Measurements from ENCODE around the gene OSBPL7. TPM values are rescaled to one million over a fixed set of nuclear protein-coding genes. Genes with fewer than 3 reads are reported as not detected.

Gene OSBPL7
- total RNA-seq, 1 donor from 2014 or later: 17.4 TPM

DNA sequence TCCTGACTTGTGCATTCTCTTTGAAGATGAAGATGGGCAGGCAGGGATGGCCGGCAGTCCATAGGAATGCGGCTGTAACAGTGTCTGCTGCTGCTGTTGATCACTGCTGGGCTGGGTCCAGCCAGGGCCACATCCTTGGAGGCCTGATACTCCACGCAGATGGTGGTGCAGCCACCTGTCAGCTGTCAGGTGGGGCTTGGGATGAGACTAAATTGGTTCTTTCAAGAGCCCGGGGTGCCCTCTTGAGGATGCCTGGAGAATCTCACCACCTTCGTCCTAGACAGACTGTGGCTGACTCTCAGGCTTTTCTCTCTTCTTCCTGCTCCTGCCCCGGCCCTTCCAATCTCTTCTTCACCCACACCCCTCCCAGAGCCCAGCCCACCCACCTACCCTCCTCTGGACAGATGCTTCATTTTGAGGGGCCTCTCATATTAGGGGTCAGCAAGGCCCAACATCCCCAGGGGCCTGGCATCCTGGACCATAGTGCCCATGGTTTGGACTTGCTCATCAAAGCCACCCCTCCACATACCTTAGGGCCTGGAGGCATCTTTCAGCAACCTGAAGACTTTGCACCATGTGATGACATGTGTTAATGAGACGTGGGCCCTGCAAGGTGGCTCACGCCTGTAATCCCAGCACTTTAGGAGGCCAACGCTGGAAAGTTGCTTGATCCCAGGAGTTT lies 19.1 kb downstream of the OSBPL7 start:
- TF ChIP-seq, protein P1, sequence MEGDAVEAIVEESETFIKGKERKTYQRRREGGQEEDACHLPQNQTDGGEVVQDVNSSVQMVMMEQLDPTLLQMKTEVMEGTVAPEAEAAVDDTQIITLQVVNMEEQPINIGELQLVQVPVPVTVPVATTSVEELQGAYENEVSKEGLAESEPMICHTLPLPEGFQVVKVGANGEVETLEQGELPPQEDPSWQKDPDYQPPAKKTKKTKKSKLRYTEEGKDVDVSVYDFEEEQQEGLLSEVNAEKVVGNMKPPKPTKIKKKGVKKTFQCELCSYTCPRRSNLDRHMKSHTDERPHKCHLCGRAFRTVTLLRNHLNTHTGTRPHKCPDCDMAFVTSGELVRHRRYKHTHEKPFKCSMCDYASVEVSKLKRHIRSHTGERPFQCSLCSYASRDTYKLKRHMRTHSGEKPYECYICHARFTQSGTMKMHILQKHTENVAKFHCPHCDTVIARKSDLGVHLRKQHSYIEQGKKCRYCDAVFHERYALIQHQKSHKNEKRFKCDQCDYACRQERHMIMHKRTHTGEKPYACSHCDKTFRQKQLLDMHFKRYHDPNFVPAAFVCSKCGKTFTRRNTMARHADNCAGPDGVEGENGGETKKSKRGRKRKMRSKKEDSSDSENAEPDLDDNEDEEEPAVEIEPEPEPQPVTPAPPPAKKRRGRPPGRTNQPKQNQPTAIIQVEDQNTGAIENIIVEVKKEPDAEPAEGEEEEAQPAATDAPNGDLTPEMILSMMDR (IDR thresholded peaks at IDR 0.05): peak; percentile 82
- peaks cover 21% of the 10 kb centered on the region for H3K27me3 Mint-ChIP-seq (ENCODE audit: low read depth)
- no peaks in the 10 kb centered on the region for H3K4me1 Mint-ChIP-seq (ENCODE audit: low read depth)
- H3K36me3 Mint-ChIP-seq (ENCODE audit: low read depth): peaks cover 11% of the 10 kb centered on the region
- no peak overlapping the region for H3K4me3 Mint-ChIP-seq (ENCODE audit: unreplicated experiment)
- H3K27ac Mint-ChIP-seq (ENCODE audit: unreplicated experiment): no peak overlapping the region
- H3K9me3 Mint-ChIP-seq (ENCODE audit: low read depth): no peaks in the 10 kb centered on the region
- peak; percentile 63 for DNase-seq (ENCODE audit: low spot score)

DNA sequence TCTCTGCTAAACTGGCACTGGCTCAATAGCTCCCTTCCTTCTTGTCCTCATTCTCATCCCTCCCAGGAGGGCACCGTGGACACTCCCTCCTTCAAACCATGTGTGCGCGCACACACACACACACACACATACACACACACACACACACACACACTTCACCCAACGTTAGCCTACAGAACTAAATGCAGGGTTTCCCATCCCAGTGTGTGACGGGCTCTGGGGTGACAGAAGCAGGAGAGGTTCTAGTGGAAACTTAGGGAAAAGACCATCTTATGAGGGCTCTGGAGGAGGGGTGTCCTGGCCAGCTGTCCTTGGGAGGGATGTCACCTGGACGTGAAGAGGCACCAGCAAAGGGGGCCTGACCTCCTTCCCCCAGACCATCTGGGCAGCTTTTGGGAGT lies 19.7 kb downstream of the OSBPL7 start:
- H3K36me3 Mint-ChIP-seq (ENCODE audit: low read depth): peaks cover 5% of the 10 kb centered on the region
- no peak overlapping the region for H3K27ac Mint-ChIP-seq (ENCODE audit: unreplicated experiment)
- peaks cover 22% of the 10 kb centered on the region for H3K27me3 Mint-ChIP-seq (ENCODE audit: low read depth)
- TF ChIP-seq, protein P1 (IDR thresholded peaks at IDR 0.05): no peak
- no peaks in the 10 kb centered on the region for H3K4me1 Mint-ChIP-seq (ENCODE audit: low read depth)
- no peak overlapping the region for H3K4me3 Mint-ChIP-seq (ENCODE audit: unreplicated experiment)
- DNase-seq (ENCODE audit: low spot score): no peak
- no peaks in the 10 kb centered on the region for H3K9me3 Mint-ChIP-seq (ENCODE audit: low read depth)

DNA sequence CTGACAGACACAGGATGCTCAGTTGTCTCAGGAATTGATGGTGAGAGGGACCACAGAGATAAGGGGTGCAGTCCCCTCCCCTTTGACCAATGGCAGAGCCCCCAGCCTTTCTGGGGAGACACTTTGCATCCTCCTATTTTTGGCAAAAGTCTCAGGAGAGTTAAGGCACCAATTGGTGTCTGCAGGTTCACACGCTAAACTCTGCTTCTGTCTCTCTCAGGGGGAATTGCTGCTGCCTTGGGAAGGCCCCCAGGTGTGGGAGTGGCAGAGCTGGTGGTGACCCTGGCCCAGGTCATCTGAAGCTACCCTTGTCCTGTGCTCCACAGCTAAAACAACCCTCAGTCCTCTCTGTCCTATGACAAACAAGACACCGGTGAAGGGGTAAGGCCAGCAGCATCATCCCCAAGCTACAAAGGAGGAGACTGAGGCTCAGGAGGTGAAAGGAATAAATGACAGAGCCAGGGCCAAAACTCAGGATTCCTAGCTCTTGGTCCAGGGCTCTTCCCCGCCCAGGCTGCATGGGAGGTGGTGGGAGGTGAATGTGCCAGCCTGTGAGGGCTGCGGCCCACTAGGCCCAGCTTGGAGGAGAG lies 20.3 kb downstream of the OSBPL7 start:
- Mint-ChIP-seq H3K36me3 (ENCODE audit: low read depth) (peaks cover 5% of the 10 kb centered on the region), H3K27me3 (ENCODE audit: low read depth) (peaks cover 26% of the 10 kb centered on the region), H3K4me3 (ENCODE audit: unreplicated experiment) (no peak overlapping the region), H3K9me3 (ENCODE audit: low read depth) (no peaks in the 10 kb centered on the region), H3K4me1 (ENCODE audit: low read depth) (no peaks in the 10 kb centered on the region), H3K27ac (ENCODE audit: unreplicated experiment) (no peak overlapping the region)
- TF ChIP-seq, protein P1 (IDR thresholded peaks at IDR 0.05): no peak
- DNase-seq (ENCODE audit: low spot score): peak; percentile 47

DNA sequence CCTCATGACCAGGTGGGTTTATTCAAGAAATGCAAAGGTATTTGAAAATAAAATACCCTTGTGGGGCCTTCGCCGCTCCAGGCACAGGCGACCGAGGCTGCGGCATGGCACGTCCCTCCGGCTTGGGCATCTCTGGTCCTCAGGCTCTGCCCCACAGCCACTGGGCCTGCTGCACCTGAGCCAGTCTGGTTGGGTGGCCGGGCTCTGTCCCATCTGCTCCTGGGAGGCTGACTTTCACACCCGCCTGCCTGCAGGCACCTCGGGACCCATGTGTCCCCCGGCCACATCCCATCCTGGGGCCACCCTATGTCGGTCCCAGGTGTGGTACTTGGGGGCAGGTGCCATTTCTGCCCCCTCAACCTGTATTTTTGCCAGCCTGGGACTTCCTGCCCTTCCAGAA lies 20.9 kb downstream of the OSBPL7 start:
- Mint-ChIP-seq H3K9me3 (ENCODE audit: low read depth) (no peaks in the 10 kb centered on the region), H3K4me3 (ENCODE audit: unreplicated experiment) (no peak overlapping the region), H3K27me3 (ENCODE audit: low read depth) (peaks cover 26% of the 10 kb centered on the region), H3K4me1 (ENCODE audit: low read depth) (no peaks in the 10 kb centered on the region), H3K36me3 (ENCODE audit: low read depth) (peaks cover 2% of the 10 kb centered on the region), H3K27ac (ENCODE audit: unreplicated experiment) (no peak overlapping the region)
- peak; percentile 43 for DNase-seq (ENCODE audit: low spot score)
- TF ChIP-seq, protein P1 (IDR thresholded peaks at IDR 0.05): no peak

DNA sequence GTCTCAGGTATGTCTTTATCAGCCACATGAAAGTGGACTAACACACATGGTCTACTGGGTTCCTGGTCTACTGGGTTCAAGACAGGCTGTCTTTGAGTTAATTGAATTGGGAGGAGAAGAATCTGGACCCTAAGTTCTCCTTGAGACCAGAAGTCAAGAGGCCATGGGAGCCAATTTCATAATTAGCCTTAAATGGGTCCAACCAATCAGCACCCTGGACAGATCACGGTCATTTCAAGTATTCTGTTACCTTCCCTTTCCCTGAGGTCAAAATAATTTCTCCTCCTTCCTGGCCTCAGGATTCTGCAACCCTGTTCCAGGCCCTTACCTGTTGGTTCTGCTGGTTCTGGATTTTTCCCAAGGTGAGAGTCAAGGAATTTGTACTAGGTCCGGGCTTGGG lies 23.8 kb downstream of the OSBPL7 start:
- no peak for DNase-seq (ENCODE audit: low spot score)
- peaks cover 44% of the 10 kb centered on the region for H3K27me3 Mint-ChIP-seq (ENCODE audit: low read depth)

More for the DNA sequence above, 23.8 kb downstream of the OSBPL7 start:
- H3K9me3 Mint-ChIP-seq (ENCODE audit: low read depth): no peaks in the 10 kb centered on the region
- no peak overlapping the region for H3K27ac Mint-ChIP-seq (ENCODE audit: unreplicated experiment)
- H3K36me3 Mint-ChIP-seq (ENCODE audit: low read depth): no peaks in the 10 kb centered on the region
- TF ChIP-seq, protein P1 (IDR thresholded peaks at IDR 0.05): no peak
- H3K4me1 Mint-ChIP-seq (ENCODE audit: low read depth): no peaks in the 10 kb centered on the region
- H3K4me3 Mint-ChIP-seq (ENCODE audit: unreplicated experiment): no peak overlapping the region

All from chondrocyte (in vitro differentiated cells).